KMS-11 (cell line): ENCODE results near the gene L1CAM.

Experiments used
- H2AFZ ChIP-seq: fragments of 200-600 bp; sonication (generic); 2 replicates; pipeline ENCODE4 v1.6.1; 2016; ENCODE audit warnings: antibody characterized with exemption, mixed run types, low read depth
- H3K27ac ChIP-seq: fragments of 200-600 bp; sonication (generic); 2 replicates; pipeline ENCODE4 v1.6.1; 2016; ENCODE audit warnings: mild to moderate bottlenecking, mixed run types
- H3K27me3 ChIP-seq: fragments of 200-600 bp; sonication (generic); 2 replicates; pipeline ENCODE4 v1.6.1; 2017; ENCODE audit warnings: mild to moderate bottlenecking, low read depth, mixed run types, moderate library complexity; ENCODE audit not compliant: insufficient read depth
- H3K36me3 ChIP-seq: fragments of 200-600 bp; sonication (generic); 2 replicates; pipeline ENCODE4 v1.6.1; 2017; ENCODE audit warnings: mild to moderate bottlenecking, mixed run types; ENCODE audit not compliant: insufficient read depth
- H3K4me1 ChIP-seq: fragments of 200-600 bp; sonication (generic); 2 replicates; pipeline ENCODE4 v1.6.1; 2016; ENCODE audit warnings: mild to moderate bottlenecking, low read depth, mixed run types; ENCODE audit not compliant: poor library complexity, severe bottlenecking
- H3K4me2 ChIP-seq: fragments of 200-600 bp; sonication (generic); 2 replicates; pipeline ENCODE4 v1.7.0; 2016; ENCODE audit warnings: mild to moderate bottlenecking, mixed run types
- H3K4me3 ChIP-seq: fragments of 200-600 bp; sonication (generic); IDR thresholded peaks from 2 replicates; pipeline ENCODE4 v1.6.1; 2017; ENCODE audit warnings: low read depth, low read length, mixed read lengths; ENCODE audit not compliant: insufficient read depth
- H3K79me2 ChIP-seq: fragments of 200-600 bp; sonication (generic); 2 replicates; pipeline ENCODE4 v1.6.1; 2016; ENCODE audit warnings: low read depth, mixed run types; ENCODE audit not compliant: insufficient read depth
- H3K9ac ChIP-seq: fragments of 200-600 bp; sonication (generic); 2 replicates; pipeline ENCODE4 v1.6.1; 2016; ENCODE audit warnings: mild to moderate bottlenecking, mixed run types
- H4K20me1 ChIP-seq: fragments of 200-600 bp; sonication (generic); 2 replicates; pipeline ENCODE4 v1.6.1; 2016; ENCODE audit warnings: mild to moderate bottlenecking, mixed run types; ENCODE audit not compliant: insufficient read depth
- TF ChIP-seq, protein P1 (sequence below): fragments of 200-600 bp; sonication (generic); conservative IDR thresholded peaks from 2 replicates; pipeline ENCODE4 v1.6.1; 2017; ENCODE audit warnings: low read depth, mild to moderate bottlenecking, antibody characterized with exemption, low read length, moderate library complexity, mixed read lengths

The L1CAM gene

DNA sequence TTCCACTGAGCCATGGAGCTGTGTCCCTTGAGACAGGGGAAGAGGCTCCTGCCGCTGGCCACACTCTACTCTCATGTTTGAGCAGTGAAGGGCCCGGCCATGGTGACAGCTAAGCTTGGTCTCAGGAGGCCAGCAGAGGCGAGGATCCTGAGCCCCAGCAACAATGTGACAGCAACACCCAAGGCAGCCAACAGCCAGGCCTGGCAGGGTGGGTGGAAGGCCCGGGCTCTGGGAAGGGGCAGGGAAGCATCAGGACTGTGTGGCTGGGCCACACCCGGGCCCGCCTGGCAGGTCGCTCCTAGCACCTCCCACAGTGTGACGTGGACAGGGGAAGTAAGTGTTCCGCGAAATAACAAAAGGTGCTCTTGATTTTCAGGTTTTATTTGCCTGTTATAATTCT is 24.8 kb downstream of the L1CAM start:
- TF ChIP-seq, protein P1, sequence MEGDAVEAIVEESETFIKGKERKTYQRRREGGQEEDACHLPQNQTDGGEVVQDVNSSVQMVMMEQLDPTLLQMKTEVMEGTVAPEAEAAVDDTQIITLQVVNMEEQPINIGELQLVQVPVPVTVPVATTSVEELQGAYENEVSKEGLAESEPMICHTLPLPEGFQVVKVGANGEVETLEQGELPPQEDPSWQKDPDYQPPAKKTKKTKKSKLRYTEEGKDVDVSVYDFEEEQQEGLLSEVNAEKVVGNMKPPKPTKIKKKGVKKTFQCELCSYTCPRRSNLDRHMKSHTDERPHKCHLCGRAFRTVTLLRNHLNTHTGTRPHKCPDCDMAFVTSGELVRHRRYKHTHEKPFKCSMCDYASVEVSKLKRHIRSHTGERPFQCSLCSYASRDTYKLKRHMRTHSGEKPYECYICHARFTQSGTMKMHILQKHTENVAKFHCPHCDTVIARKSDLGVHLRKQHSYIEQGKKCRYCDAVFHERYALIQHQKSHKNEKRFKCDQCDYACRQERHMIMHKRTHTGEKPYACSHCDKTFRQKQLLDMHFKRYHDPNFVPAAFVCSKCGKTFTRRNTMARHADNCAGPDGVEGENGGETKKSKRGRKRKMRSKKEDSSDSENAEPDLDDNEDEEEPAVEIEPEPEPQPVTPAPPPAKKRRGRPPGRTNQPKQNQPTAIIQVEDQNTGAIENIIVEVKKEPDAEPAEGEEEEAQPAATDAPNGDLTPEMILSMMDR, result no peak
- Histone ChIP-seq H3K27me3 (peaks cover 77% of the 10 kb centered on the region; the same call in 1 of the 2 replicates), H3K27ac (no peak overlapping the region), H3K36me3 (no peaks in the 10 kb centered on the region), H3K4me1 (no peaks in the 10 kb centered on the region), H3K4me3 (no peak overlapping the region), H3K9ac (no peak overlapping the region), H4K20me1 (no peaks in the 10 kb centered on the region), H3K4me2 (no peak overlapping the region), H3K79me2 (no peaks in the 10 kb centered on the region), H2AFZ (no peak overlapping the region)

DNA sequence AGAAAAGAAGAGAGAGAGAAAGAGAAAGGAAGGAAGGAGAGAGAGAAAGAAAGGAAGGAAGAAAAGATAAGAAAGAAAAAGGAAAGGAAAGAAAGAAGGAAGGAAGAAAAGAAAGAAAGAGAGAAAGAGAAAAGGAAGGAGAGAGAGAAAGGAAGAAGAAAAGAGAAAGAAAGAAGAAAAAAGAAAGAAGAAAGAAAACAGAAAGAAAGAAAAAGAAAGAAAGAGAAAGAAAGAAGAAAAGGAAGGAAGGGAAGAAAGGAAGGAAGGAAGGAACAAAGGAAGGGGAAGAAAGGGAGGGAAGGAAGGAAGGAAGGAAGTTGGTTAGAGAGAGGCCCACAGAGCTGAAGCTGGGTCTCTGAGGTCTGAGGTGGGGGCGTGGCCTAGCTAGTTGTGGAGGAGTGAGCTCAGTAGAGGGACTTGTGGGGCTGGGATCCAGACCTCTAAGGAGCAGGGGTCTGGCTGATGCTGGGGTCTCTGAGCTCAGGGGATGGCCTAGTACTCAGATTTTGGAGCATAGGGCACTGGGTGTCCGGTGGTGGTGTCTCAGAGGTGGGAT is 28.5 kb downstream of the L1CAM start:
- TF ChIP-seq, protein P1, result no peak
- H4K20me1 ChIP-seq, result no peaks in the 10 kb centered on the region
- no peak overlapping the region for H3K27ac ChIP-seq
- H3K79me2 ChIP-seq, result no peaks in the 10 kb centered on the region
- no peak overlapping the region for H2AFZ ChIP-seq
- H3K4me2 ChIP-seq, result no peak overlapping the region
- H3K36me3 ChIP-seq, result no peaks in the 10 kb centered on the region
- no peak overlapping the region for H3K9ac ChIP-seq
- H3K4me1 ChIP-seq, result no peaks in the 10 kb centered on the region
- peaks cover 53% of the 10 kb centered on the region; the same call in 1 of the 2 replicates for H3K27me3 ChIP-seq
- H3K4me3 ChIP-seq, result no peak overlapping the region

DNA sequence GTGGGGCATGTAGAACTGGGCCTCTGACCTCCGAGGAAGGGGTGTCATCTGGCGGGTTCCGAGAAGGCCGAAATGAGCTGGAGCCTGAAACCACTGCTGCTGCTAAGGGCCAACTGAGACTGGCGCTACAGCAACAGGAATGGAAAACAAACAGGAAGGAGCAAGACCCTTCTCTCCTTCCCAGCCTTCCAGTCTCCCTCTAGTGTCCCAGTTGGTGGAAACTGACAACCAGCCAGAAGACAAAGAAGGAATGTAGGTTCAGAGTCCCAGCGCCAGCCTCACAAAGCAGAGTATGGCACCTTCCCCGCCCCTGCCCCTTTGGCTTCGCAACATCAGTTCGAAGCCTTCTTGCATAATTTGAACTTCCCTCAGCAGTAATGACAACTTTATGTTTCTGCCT is 31.3 kb downstream of the L1CAM start:
- no peaks in the 10 kb centered on the region for H3K4me1 ChIP-seq
- H3K4me3 ChIP-seq, result no peak overlapping the region
- H2AFZ ChIP-seq, result no peak overlapping the region
- H3K36me3 ChIP-seq, result no peaks in the 10 kb centered on the region
- no peak overlapping the region for H3K27ac ChIP-seq
- no peaks in the 10 kb centered on the region for H3K79me2 ChIP-seq
- peaks cover 36% of the 10 kb centered on the region; the same call in 1 of the 2 replicates for H3K27me3 ChIP-seq
- H3K9ac ChIP-seq, result no peak overlapping the region
- H3K4me2 ChIP-seq, result no peak overlapping the region
- H4K20me1 ChIP-seq, result no peaks in the 10 kb centered on the region
- TF ChIP-seq, protein P1, result no peak

DNA sequence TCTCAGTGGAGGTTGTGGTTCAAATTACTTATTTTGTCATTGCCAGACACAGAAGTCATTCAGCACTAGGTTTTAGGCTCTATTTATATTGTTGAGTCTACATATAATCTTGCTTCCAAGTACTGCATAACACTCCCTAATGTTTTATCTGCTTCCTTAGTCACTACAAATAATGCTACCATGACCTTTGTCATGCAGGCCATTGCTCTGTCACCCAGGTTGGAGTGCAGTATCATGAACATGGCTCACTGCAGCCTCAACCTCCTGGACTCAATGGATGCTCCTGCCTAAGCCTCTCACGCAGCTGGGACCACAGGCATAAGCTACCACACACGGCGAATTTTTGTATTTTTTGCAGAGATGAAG is 32.1 kb downstream of the L1CAM start:
- Histone ChIP-seq H3K4me3 (no peak overlapping the region), H2AFZ (no peak overlapping the region), H3K9ac (no peak overlapping the region), H3K4me1 (no peaks in the 10 kb centered on the region), H3K4me2 (no peak overlapping the region), H4K20me1 (no peaks in the 10 kb centered on the region), H3K27ac (no peak overlapping the region), H3K79me2 (no peaks in the 10 kb centered on the region), H3K27me3 (peaks cover 36% of the 10 kb centered on the region; the same call in 1 of the 2 replicates), H3K36me3 (no peaks in the 10 kb centered on the region)
- TF ChIP-seq, protein P1, result no peak
